ENCODE data around the gene CAMLG. TPM values are rescaled to one million over a fixed set of nuclear protein-coding genes. Genes with fewer than 3 reads are reported as not detected.

Gene CAMLG
- total and polyA plus RNA-seq, 2 donors (not counting 1 experiment from before 2014, with no cell fraction given): 15.2 to 27.5 TPM

DNA sequence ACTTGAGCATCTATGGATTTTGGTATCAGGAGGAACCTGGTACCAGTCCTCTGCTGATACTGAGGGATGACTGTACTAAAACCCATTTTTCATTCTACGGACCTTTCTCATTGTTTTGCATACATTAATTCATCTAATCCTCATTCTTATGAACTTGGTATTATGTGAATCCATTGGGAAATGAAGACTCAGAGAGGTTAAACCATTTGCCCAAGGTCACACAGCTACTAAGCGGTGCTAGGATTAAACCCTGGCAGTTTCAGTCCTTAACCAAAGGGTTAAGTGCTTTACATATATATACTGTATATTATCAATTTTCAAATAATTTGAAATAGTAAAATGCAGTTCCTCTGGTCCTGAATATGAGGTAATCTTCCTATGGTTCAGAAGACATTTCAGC, 3.8 kb downstream of the CAMLG start:
- Mint-ChIP-seq H3K4me3 (no peak overlapping the region), H3K4me1 (peaks cover 26% of the 10 kb centered on the region), H3K27ac (no peak overlapping the region), H3K27me3 (no peaks in the 10 kb centered on the region), H3K9me3 (ENCODE audit: insufficient read depth) (no peaks in the 10 kb centered on the region)
- Histone ChIP-seq H3K27me3 (replicated peaks in 1 of 4; ENCODE audit: control extremely low read depth in 1 of 4, control insufficient read depth in 3 of 4, insufficient read depth in 4 of 4, low read length in 3 of 4) (no peaks in the 10 kb centered on the region), H3K27ac (ENCODE audit: low read length in 2 of 2) (no peak overlapping the region), H3K4me1 (ENCODE audit: control insufficient read depth in 2 of 2, insufficient read depth in 2 of 2, low read length in 2 of 2) (peaks cover 11 to 22% of the 10 kb centered on the region in 2 donors), H2AFZ (ENCODE audit: insufficient read depth, low read depth, low read length, poor library complexity, severe bottlenecking) (no peak overlapping the region), H3K9me3 (ENCODE audit: control extremely low read depth in 1 of 3, control insufficient read depth in 2 of 3, insufficient read depth in 1 of 3, low read length in 2 of 3) (no peaks in the 10 kb centered on the region), H3K4me3 (ENCODE audit: control extremely low read depth in 1 of 5, extremely low read depth in 1 of 5, insufficient read depth in 1 of 5, low read depth in 2 of 5, low read length in 4 of 5) (no peak overlapping the region), H3K4me2 (replicated peaks; ENCODE audit: low read depth, low read length, poor library complexity, severe bottlenecking) (no peak overlapping the region), H4K20me1 (ENCODE audit: control insufficient read depth, insufficient read depth, low read length, poor library complexity, severe bottlenecking) (no peaks in the 10 kb centered on the region), H3K9ac (ENCODE audit: low read length) (no peak overlapping the region), H3K79me2 (ENCODE audit: control insufficient read depth, insufficient read depth, low read length) (peaks cover 57% of the 10 kb centered on the region), H3K36me3 (replicated peaks in 1 of 2; ENCODE audit: control extremely low read depth in 1 of 2, control insufficient read depth in 1 of 2, extremely low read depth in 1 of 2, insufficient read depth in 2 of 2, low read length in 1 of 2) (peaks cover 0 to 4% of the 10 kb centered on the region in 2 experiments)
- CTCF ChIA-PET: no interaction called here
- POLR2A ChIA-PET: no interaction called here
- no CpG with 5 or more reads among the region's 2 CpGs for WGBS (ENCODE audit: insufficient coverage)
- ATAC-seq (ENCODE audit: low read depth) (no peak), DNase-seq (no peak)
- intact Hi-C loops (cut with micrococcal nuclease): no loop called here
- TF ChIP-seq EZH2 (IDR thresholded peaks at IDR 0.05; ENCODE audit: borderline replicate concordance, insufficient read depth, low read depth, low read length, poor library complexity, severe bottlenecking): no peak
- TF ChIP-seq, protein P1, sequence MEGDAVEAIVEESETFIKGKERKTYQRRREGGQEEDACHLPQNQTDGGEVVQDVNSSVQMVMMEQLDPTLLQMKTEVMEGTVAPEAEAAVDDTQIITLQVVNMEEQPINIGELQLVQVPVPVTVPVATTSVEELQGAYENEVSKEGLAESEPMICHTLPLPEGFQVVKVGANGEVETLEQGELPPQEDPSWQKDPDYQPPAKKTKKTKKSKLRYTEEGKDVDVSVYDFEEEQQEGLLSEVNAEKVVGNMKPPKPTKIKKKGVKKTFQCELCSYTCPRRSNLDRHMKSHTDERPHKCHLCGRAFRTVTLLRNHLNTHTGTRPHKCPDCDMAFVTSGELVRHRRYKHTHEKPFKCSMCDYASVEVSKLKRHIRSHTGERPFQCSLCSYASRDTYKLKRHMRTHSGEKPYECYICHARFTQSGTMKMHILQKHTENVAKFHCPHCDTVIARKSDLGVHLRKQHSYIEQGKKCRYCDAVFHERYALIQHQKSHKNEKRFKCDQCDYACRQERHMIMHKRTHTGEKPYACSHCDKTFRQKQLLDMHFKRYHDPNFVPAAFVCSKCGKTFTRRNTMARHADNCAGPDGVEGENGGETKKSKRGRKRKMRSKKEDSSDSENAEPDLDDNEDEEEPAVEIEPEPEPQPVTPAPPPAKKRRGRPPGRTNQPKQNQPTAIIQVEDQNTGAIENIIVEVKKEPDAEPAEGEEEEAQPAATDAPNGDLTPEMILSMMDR (IDR thresholded peaks at IDR 0.05): no peak

DNA sequence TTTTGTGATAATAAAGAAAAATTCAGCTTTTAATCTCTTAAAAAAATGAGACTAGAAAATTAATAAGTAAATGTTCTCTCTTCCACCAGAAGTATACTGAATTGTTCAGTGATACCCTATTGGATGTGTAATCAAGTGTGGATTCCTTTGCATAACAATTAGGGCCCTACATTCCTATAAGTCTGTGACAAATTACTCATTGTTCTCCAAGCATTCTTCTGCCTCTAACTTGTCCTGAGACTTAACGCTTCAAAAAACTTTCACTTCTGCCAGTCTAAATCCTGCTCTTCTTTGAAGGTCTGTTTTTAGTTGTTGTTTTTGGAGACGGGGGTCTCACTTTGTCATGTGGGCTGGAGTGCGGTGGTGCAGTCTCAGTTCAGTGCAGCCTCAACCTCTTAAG, 11.1 kb downstream of the CAMLG start:
- intact Hi-C loops (cut with micrococcal nuclease): no loop called here
- Histone ChIP-seq H3K4me2 (replicated peaks; ENCODE audit: low read depth, low read length, poor library complexity, severe bottlenecking) (no peak overlapping the region), H3K36me3 (replicated peaks in 1 of 2; ENCODE audit: control extremely low read depth in 1 of 2, control insufficient read depth in 1 of 2, extremely low read depth in 1 of 2, insufficient read depth in 2 of 2, low read length in 1 of 2) (peaks cover 0 to 6% of the 10 kb centered on the region in 2 experiments), H3K9ac (ENCODE audit: low read length) (no peak overlapping the region), H3K4me3 (ENCODE audit: control extremely low read depth in 1 of 5, extremely low read depth in 1 of 5, insufficient read depth in 1 of 5, low read depth in 2 of 5, low read length in 4 of 5) (no peak overlapping the region), H3K27ac (ENCODE audit: low read length in 2 of 2) (peak overlapping the region in 1 of 2 donors; percentile 46), H2AFZ (ENCODE audit: insufficient read depth, low read depth, low read length, poor library complexity, severe bottlenecking) (no peak overlapping the region), H3K27me3 (replicated peaks in 1 of 4; ENCODE audit: control extremely low read depth in 1 of 4, control insufficient read depth in 3 of 4, insufficient read depth in 4 of 4, low read length in 3 of 4) (no peaks in the 10 kb centered on the region), H3K9me3 (ENCODE audit: control extremely low read depth in 1 of 3, control insufficient read depth in 2 of 3, insufficient read depth in 1 of 3, low read length in 2 of 3) (no peaks in the 10 kb centered on the region), H3K4me1 (ENCODE audit: control insufficient read depth in 2 of 2, insufficient read depth in 2 of 2, low read length in 2 of 2) (peaks cover 4 to 6% of the 10 kb centered on the region in 2 donors), H4K20me1 (ENCODE audit: control insufficient read depth, insufficient read depth, low read length, poor library complexity, severe bottlenecking) (no peaks in the 10 kb centered on the region), H3K79me2 (ENCODE audit: control insufficient read depth, insufficient read depth, low read length) (peaks cover 5% of the 10 kb centered on the region)
- Mint-ChIP-seq H3K4me1 (peaks cover 7% of the 10 kb centered on the region), H3K4me3 (no peak overlapping the region), H3K27ac (peak overlapping the region; percentile 55), H3K27me3 (no peaks in the 10 kb centered on the region), H3K9me3 (ENCODE audit: insufficient read depth) (no peaks in the 10 kb centered on the region)
- no peak for TF ChIP-seq EZH2 (IDR thresholded peaks at IDR 0.05; ENCODE audit: borderline replicate concordance, insufficient read depth, low read depth, low read length, poor library complexity, severe bottlenecking)
- TF ChIP-seq, protein P1 (IDR thresholded peaks at IDR 0.05): no peak
- ChIA-PET CTCF (interaction anchor here (0.9 kb wide), 2 partner anchors 14 to 450 kb away, joined by 3 to 4 read pairs; no protein-coding TSS in a partner anchor), POLR2A (no interaction called here)
- ATAC-seq (ENCODE audit: low read depth) (no peak), DNase-seq (no peak)
- no CpG with 5 or more reads among the region's 3 CpGs for WGBS (ENCODE audit: insufficient coverage)
